Measurements from ENCODE around the gene TMSB4X. TPM values are rescaled to one million over a fixed set of nuclear protein-coding genes. Genes with fewer than 3 reads are reported as not detected.

TMSB4X gene
- total and polyA plus RNA-seq, 2 donors (not counting 3 experiments of a cell fraction or from before 2014, with no cell fraction given): 4,136 to 6,858 TPM

GRCh38 chrX:12973561-12974304 lies 1.2 kb upstream of the TMSB4X start:
- dilution Hi-C loops (cut with MboI; ENCODE audit: extremely low pct_ligation_motif_present, low sequenced_read_pairs) (no loop called here), intact Hi-C loops (cut with micrococcal nuclease) (no loop called here)
- no TSS peak for BruUV-seq (replicated peaks)
- Histone ChIP-seq H3K9ac (replicated peaks; ENCODE audit: extremely low read depth, insufficient read depth, low read length) (peak overlapping the region; percentile 100), H3K4me1 (ENCODE audit: control insufficient read depth, extremely low read depth, insufficient read depth, low read length) (peaks cover 41% of the 10 kb centered on the region), H3K27ac (ENCODE audit: insufficient read depth, low read depth, low read length) (peak overlapping the region; percentile 88), H3K79me2 (ENCODE audit: control insufficient read depth, insufficient read depth, low read length) (peaks cover 32% of the 10 kb centered on the region), H3K9me3 (replicated peaks; ENCODE audit: control insufficient read depth, insufficient read depth, low read length) (no peaks in the 10 kb centered on the region), H3K4me3 (replicated peaks in 1 of 3; ENCODE audit: insufficient read depth in 1 of 3, low read depth in 1 of 3, low read length in 3 of 3) (peak overlapping the region in 2 of 3 experiments; percentile 93 to 96), H3K36me3 (ENCODE audit: control insufficient read depth in 2 of 2, extremely low read depth in 1 of 2, insufficient read depth in 2 of 2, low read length in 2 of 2) (peaks cover 0 to 2% of the 10 kb centered on the region in 2 experiments), H2AFZ (ENCODE audit: low read depth, low read length) (peak overlapping the region; percentile 45), H4K20me1 (replicated peaks; ENCODE audit: control insufficient read depth, extremely low read depth, insufficient read depth, low read length) (no peaks in the 10 kb centered on the region), H3K9me1 (replicated peaks; ENCODE audit: control insufficient read depth, extremely low read depth, insufficient read depth, low read length) (no peaks in the 10 kb centered on the region), H3K4me2 (ENCODE audit: insufficient read depth, low read length) (peak overlapping the region; percentile 96), H3K27me3 (ENCODE audit: control insufficient read depth in 2 of 2, insufficient read depth in 2 of 2, low read length in 2 of 2) (no peaks in the 10 kb centered on the region)
- POLR2A ChIA-PET: interaction anchor here (0.7 to 1.3 kb wide), 4 partner anchors 8 to 27 kb away, joined by 3 to 4 read pairs (median 4); no protein-coding TSS in a partner anchor
- CTCF ChIA-PET: interaction anchor here (0.6 to 3.2 kb wide), 3 partner anchors 27 to 514 kb away, joined by 3 to 23 read pairs (median 4); no protein-coding TSS in a partner anchor
- FAIRE-seq (peak; percentile 70), DNase-seq (ENCODE audit: low read depth, low spot score) (peak; percentile 37)
- TF ChIP-seq EZH2 (IDR thresholded peaks at IDR 0.05; ENCODE audit: borderline replicate concordance, low read depth, low read length, severe bottlenecking) (no peak), POLR2A (IDR thresholded peaks at IDR 0.05; ENCODE audit: low read depth, low read length) (no peak), FOS (IDR thresholded peaks at IDR 0.05; ENCODE audit: borderline replicate concordance, insufficient read depth, low read length) (no peak), GATA2 (IDR thresholded peaks at IDR 0.05; ENCODE audit: insufficient read depth, insufficient read length, low read depth, low read length) (no peak), POLR2AphosphoS5 (IDR thresholded peaks at IDR 0.05; ENCODE audit: insufficient read depth, low read depth, low read length) (no peak), MYC (IDR thresholded peaks at IDR 0.05; ENCODE audit: low read depth, low read length) (no peak), MAX (IDR thresholded peaks at IDR 0.05; ENCODE audit: insufficient read depth, insufficient read length) (no peak), JUN (IDR thresholded peaks at IDR 0.05; ENCODE audit: borderline replicate concordance, insufficient read depth, insufficient read length, low read depth) (no peak), CTCF (IDR thresholded peaks at IDR 0.05; ENCODE audit: extremely low read depth in 1 of 2, insufficient read depth in 1 of 2, low read depth in 1 of 2, low read length in 2 of 2) (no peak)

Data from endothelial cell of umbilical vein (primary cell).